GM12865 (cell line): ENCODE measurements around the gene PNMA1.

Experiments used
- DNase-seq: peaks from one replicate; pipeline ENCODE4 v3.0.0; 2010; ENCODE audit warnings: low read depth
- H3K4me3 ChIP-seq: 2 replicates; pipeline ENCODE4 v1.5.1; 2011; ENCODE audit warnings: mild to moderate bottlenecking, low read depth, low read length, control low read depth
- CTCF ChIP-seq: IDR thresholded peaks from 2 replicates; pipeline ENCODE4 v1.5.1; 2011; ENCODE audit warnings: low read length, control low read depth, low read depth, inconsistent platforms; ENCODE audit not compliant: insufficient read depth; ENCODE audit errors: missing control alignments

The PNMA1 gene

DNA sequence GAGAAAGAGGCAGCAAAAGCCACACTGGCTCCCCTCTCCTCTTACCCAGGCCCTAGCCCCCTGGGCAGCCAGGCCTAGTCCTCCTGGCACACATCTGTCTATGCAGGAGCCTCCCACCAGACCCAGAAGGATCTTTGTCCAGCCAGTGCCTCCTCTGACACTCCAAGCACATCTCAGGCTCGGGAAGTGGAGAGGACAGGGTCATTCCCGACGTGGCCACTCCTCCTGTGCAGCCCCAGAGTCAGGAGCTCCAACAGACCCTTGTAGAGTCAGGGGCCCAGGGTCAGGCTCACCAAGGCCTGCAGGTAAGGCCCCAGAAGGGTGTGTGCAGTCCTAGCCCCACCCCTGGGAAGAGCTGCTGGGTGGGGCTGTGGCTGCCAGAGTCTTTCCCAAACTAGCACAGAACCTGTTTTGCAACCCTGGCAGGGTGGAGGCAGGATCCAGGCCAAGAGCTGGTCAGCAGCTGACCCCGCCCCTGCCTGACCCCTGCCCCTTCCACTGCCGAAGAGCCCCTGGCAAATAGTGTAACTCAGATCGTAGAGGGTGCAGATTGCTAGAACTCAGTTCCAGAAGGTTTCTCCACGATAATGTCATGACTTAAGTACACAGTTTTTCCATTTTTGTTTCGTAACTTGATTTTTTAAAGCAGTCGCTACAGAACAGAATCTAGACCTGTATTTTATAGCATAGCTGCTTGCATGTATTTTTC is 26.6 kb upstream of the PNMA1 start:
- H3K4me3 ChIP-seq: no peak overlapping the region
- TF ChIP-seq CTCF: no peak
- no peak for DNase-seq

- no peak for DNase-seq
- no peak overlapping the region for H3K4me3 ChIP-seq
- no peak for TF ChIP-seq CTCF
These were observed 25.9 kb upstream of the PNMA1 start for GRCh38 chr14:73739899-73740617.

DNA sequence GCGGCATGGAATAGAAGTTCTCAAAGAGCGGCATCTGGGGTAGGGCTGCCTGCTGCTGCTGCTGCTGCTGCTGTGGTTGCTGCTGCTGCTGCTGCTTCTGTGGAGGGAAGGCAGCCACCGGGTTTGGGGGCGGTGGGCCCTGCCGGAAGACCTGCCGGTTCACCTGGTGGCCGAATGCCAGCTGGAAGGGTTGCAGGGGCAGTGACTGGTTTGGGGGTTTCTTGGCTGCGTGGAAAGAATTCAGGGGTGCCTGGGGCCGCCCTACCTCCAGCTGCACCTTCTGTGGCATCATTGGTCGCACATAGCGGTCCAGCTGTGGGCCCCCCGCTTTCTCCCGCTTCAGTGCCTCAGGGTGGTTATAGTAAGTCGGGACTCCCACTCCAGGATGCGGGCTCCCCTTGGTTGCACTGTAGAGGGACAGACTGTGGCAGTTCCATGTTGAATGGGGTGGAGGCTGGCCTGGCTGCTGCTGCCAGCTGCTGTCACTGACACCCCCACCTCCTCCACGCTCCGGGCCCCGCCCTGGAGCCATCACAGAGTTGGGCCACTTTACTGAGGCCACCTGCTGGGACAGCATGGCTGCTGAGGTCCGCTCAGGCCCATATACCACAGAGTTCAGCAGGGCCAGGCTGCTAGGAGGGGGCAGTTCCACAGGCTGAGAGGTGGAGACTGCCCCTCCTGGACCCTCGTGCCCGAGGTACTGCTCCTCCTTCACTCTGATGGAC is 25.2 kb upstream of the PNMA1 start:
- H3K4me3 ChIP-seq: no peak overlapping the region
- no peak for DNase-seq
- no peak for TF ChIP-seq CTCF

DNA sequence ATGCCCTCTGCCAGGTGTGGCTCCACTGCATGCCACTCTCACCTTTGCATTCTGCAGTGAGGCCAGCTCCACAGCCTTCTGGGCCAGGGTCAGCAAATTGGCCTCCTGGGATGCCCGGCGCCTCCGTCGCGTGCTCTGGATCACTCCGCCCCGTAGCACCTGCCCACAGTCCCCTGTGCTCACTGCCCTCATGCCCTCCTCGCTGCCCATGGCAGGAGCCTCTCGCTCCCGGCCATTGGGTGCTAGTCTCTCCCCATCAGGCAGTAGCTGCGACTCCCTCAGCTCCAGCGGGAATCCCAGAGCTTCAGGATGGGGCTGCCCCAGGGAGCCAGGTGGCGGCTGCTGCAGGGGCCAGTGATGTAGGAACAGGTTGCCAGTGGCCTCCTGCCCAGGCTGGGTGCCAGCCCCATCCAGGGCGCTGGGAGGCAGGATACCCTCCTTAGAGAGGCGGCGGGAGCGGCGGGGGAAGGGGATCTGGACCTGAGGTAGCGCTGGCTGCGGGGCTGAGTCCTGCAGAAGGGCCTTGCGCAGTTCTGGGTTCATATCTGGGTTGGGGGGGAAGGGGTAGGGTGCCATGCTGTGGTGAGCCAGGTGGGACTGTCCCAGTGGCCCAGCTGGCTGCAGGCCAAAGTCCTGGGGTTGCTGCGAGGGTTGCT is 24.5 kb upstream of the PNMA1 start:
- no peak overlapping the region for H3K4me3 ChIP-seq
- DNase-seq: no peak

GRCh38 chr14:73736842-73737241 is 22.7 kb upstream of the PNMA1 start:
- no peak overlapping the region for H3K4me3 ChIP-seq
- no peak for DNase-seq
- TF ChIP-seq CTCF: no peak

More for the DNA sequence above, 24.5 kb upstream of the PNMA1 start:
- no peak for TF ChIP-seq CTCF

- no peak for DNase-seq
- no peak for TF ChIP-seq CTCF
- H3K4me3 ChIP-seq: no peak overlapping the region
These were observed 17.8 kb upstream of the PNMA1 start for GRCh38 chr14:73732006-73732405.
